Aorta (tissue), 5 donors: ENCODE measurements around the gene PDCD1. TPM values are rescaled to one million over a fixed set of nuclear protein-coding genes. Genes with fewer than 3 reads are reported as not detected.

ENCODE experiments used
- ATAC-seq: fragments of 200-7000 bp; cut with Tn5 transposase; one replicate; pipeline ENCODE4 v1.9.1; 2022; ENCODE audit warnings: moderate library complexity; ENCODE audit not compliant: low FRiP score
- DNase-seq, 2 donors: peaks; one replicate each; pipeline ENCODE4 v3.0.0-alpha.2; 2020
- H3K27ac ChIP-seq, 2 donors: one replicate each; pipeline ENCODE4 v1.5.1; 2013; ENCODE audit warnings: low read length in 2 of 2, mild to moderate bottlenecking in 2 of 2, moderate library complexity in 2 of 2, control low read depth in 1 of 2, inconsistent platforms in 1 of 2, low read depth in 1 of 2
- H3K27me3 ChIP-seq, 2 donors: one replicate each; pipeline ENCODE4 v1.6.1; 2013; ENCODE audit warnings: control low read depth in 1 of 2, low read length in 1 of 2, mild to moderate bottlenecking in 1 of 2, moderate library complexity in 1 of 2; ENCODE audit not compliant: insufficient read depth in 2 of 2, control insufficient read depth in 1 of 2
- H3K36me3 ChIP-seq, 2 donors: one replicate each; pipeline ENCODE4 v1.6.1; 2013; ENCODE audit warnings: control low read depth in 1 of 2, low read length in 1 of 2, mild to moderate bottlenecking in 1 of 2; ENCODE audit not compliant: insufficient read depth in 2 of 2, control insufficient read depth in 1 of 2
- H3K4me1 ChIP-seq, 2 donors: one replicate each; pipeline ENCODE4 v1.6.1; 2013; ENCODE audit warnings: low read length in 2 of 2, control low read depth in 1 of 2, mild to moderate bottlenecking in 1 of 2, moderate library complexity in 1 of 2; ENCODE audit not compliant: insufficient read depth in 2 of 2, control insufficient read depth in 1 of 2
- H3K4me3 ChIP-seq, 2 donors: one replicate each; pipeline ENCODE4 v1.5.1; 2013; ENCODE audit warnings: low read length in 2 of 2, control low read depth in 1 of 2, mild to moderate bottlenecking in 1 of 2
- H3K9me3 ChIP-seq: one replicate; pipeline ENCODE4 v1.6.1; 2013; ENCODE audit warnings: mild to moderate bottlenecking, low read length; ENCODE audit not compliant: control insufficient read depth
- WGBS, 2 donors: extraction: QIAGEN DNeasy Blood & Tissue Kit; methylation state at CpG; one replicate each; pipeline ENCODE4 v1.1.7; 2013; 5-methylcytosine and 5-hydroxymethylcytosine counted together
- intact Hi-C, 2 donors: fragments of 100-400 bp; cut with DNase I; formaldehyde crosslinking; loops; one replicate each; pipeline versions ENCODE4 v1.14.2 to v1.15.0; 2022
- polyA plus RNA-seq, 2 donors: library from polyadenylated mRNA; stranded (reverse); fragments of 200-250 nt; gene quantifications; one replicate each; pipeline ENCODE4 v1.2.3, GENCODE V29; 2013
- total RNA-seq, 2 donors: library from RNA; stranded (reverse); fragmentation: NEBNext Ultra II Directional; extraction: Animal tissue kit (Norgen Biotek cat#: 25700); gene quantifications; one replicate each; pipeline ENCODE4 v1.2.1, GENCODE V29; 2021
- donor health status: healthy with polysubstance abuse.
- donor health status: Bipolar disorder and iron deficiency.
- donor health status: DM: no; HTN: no; CAD: no.
- donor health status: DM: no; HTN: no; CAD: no.
- donor health status: DM: yes; HTN: yes; CAD: no.

PDCD1 gene
- total and polyA plus RNA-seq, 4 donors, result 0.39 to 0.75 TPM; not detected in 2

GRCh38 chr2:241864168-241864849 lies 5.6 kb upstream of the PDCD1 start:
- WGBS, 2 donors, result 94 to 98% methylated on average over 2 of the region's 2 CpGs
- DNase-seq, result no peak
- no peak for ATAC-seq
- intact Hi-C loops, result no loop called here
- Histone ChIP-seq H3K4me1 (no peaks in the 10 kb centered on the region), H3K27ac (no peak overlapping the region), H3K36me3 (no peaks in the 10 kb centered on the region), H3K27me3 (peaks cover 0 to 5% of the 10 kb centered on the region in 2 donors), H3K4me3 (no peak overlapping the region), H3K9me3 (no peaks in the 10 kb centered on the region)

GRCh38 chr2:241863536-241863954 lies 4.9 kb upstream of the PDCD1 start:
- ATAC-seq (no peak), DNase-seq (no peak)
- no peak overlapping the region for H3K27ac ChIP-seq
- WGBS, 2 donors, result 32 to 33% methylated on average over 28 to 29 of the region's 29 CpGs
- H3K27me3 ChIP-seq, result peaks cover 0 to 5% of the 10 kb centered on the region in 2 donors
- intact Hi-C loops, result no loop called here
- no peaks in the 10 kb centered on the region for H3K9me3 ChIP-seq
- no peak overlapping the region for H3K4me3 ChIP-seq
- no peaks in the 10 kb centered on the region for H3K4me1 ChIP-seq
- H3K36me3 ChIP-seq, result no peaks in the 10 kb centered on the region

- 78 to 80% methylated on average over 22 of the region's 22 CpGs for WGBS, 2 donors
- DNase-seq (no peak), ATAC-seq (no peak)
- H3K4me3 ChIP-seq, result no peak overlapping the region
- no peaks in the 10 kb centered on the region for H3K36me3 ChIP-seq
- peaks cover 0 to 5% of the 10 kb centered on the region in 2 donors for H3K27me3 ChIP-seq
- H3K9me3 ChIP-seq, result no peaks in the 10 kb centered on the region
- intact Hi-C loops, result no loop called here
- H3K27ac ChIP-seq, result no peak overlapping the region
- H3K4me1 ChIP-seq, result no peaks in the 10 kb centered on the region
Observed at GRCh38 chr2:241862775-241863535, 4.3 kb upstream of the PDCD1 start.

- peaks cover 0 to 5% of the 10 kb centered on the region in 2 donors for H3K27me3 ChIP-seq
- DNase-seq (no peak), ATAC-seq (no peak)
- H3K9me3 ChIP-seq, result no peaks in the 10 kb centered on the region
- no peak overlapping the region for H3K4me3 ChIP-seq
- no peaks in the 10 kb centered on the region for H3K4me1 ChIP-seq
- 68% methylated on average over 8 of the region's 8 CpGs for WGBS, 2 donors
- no peak overlapping the region for H3K27ac ChIP-seq
- intact Hi-C loops, result no loop called here
- no peaks in the 10 kb centered on the region for H3K36me3 ChIP-seq
Observed at GRCh38 chr2:241862093-241862492, 3.4 kb upstream of the PDCD1 start.

GRCh38 chr2:241861264-241861663 lies 2.6 kb upstream of the PDCD1 start:
- intact Hi-C loops, result no loop called here
- no peak for DNase-seq
- Histone ChIP-seq H3K9me3 (no peaks in the 10 kb centered on the region), H3K4me1 (no peaks in the 10 kb centered on the region), H3K27me3 (peaks cover 0 to 5% of the 10 kb centered on the region in 2 donors), H3K27ac (no peak overlapping the region), H3K4me3 (no peak overlapping the region), H3K36me3 (no peaks in the 10 kb centered on the region)
- ATAC-seq, result no peak
- WGBS, 2 donors, result 92 to 93% methylated on average over 1 of the region's 1 CpG

GRCh38 chr2:241860184-241861078 lies 1.7 kb upstream of the PDCD1 start:
- intact Hi-C loops, result no loop called here
- DNase-seq, result peak in 1 of 2 donors; percentile 52
- Histone ChIP-seq H3K27me3 (peaks cover 0 to 5% of the 10 kb centered on the region in 2 donors), H3K36me3 (no peaks in the 10 kb centered on the region), H3K4me3 (no peak overlapping the region), H3K9me3 (no peaks in the 10 kb centered on the region), H3K4me1 (no peaks in the 10 kb centered on the region), H3K27ac (no peak overlapping the region)
- 93 to 97% methylated on average over 10 of the region's 10 CpGs for WGBS, 2 donors
- ATAC-seq, result peak; percentile 5

GRCh38 chr2:241859436-241860183 lies 916 bp upstream of the PDCD1 start:
- H3K4me1 ChIP-seq, result no peaks in the 10 kb centered on the region
- H3K36me3 ChIP-seq, result no peaks in the 10 kb centered on the region
- H3K4me3 ChIP-seq, result no peak overlapping the region
- peak; percentile 28 for ATAC-seq
- H3K9me3 ChIP-seq, result no peaks in the 10 kb centered on the region
- DNase-seq, result peak in 1 of 2 donors; percentile 77
- intact Hi-C loops, result no loop called here
- peaks cover 0 to 5% of the 10 kb centered on the region in 2 donors for H3K27me3 ChIP-seq
- no peak overlapping the region for H3K27ac ChIP-seq
- WGBS, 2 donors, result 49 to 51% methylated on average over 30 of the region's 30 CpGs

GRCh38 chr2:241859017-241859435 lies 332 bp upstream of the PDCD1 start:
- DNase-seq (peak in 1 of 2 donors; percentile 45), ATAC-seq (peak; percentile 1)
- intact Hi-C loops, result no loop called here
- no peaks in the 10 kb centered on the region for H3K9me3 ChIP-seq
- no peak overlapping the region for H3K27ac ChIP-seq
- no peaks in the 10 kb centered on the region for H3K36me3 ChIP-seq
- no peak overlapping the region for H3K4me3 ChIP-seq
- no peaks in the 10 kb centered on the region for H3K4me1 ChIP-seq
- 29 to 44% methylated on average over 6 to 9 of the region's 9 CpGs for WGBS, 2 donors
- H3K27me3 ChIP-seq, result no peaks in the 10 kb centered on the region
